ENCODE measurements around the gene AHI1.

Gene AHI1

GRCh38 chr6:135358985-135359384, 138.6 kb downstream of the AHI1 start:
- no peak overlapping the region for H3K27ac ChIP-seq (ENCODE audit: low read length)

GRCh38 chr6:135358251-135358821, 139.2 kb downstream of the AHI1 start:
- Histone ChIP-seq H3K27ac (ENCODE audit: low read length) (no peak overlapping the region), H3K36me3 (replicated peaks; ENCODE audit: insufficient read depth, low read length) (no peaks in the 10 kb centered on the region), H3K9ac (ENCODE audit: low read length) (no peak overlapping the region), H4K20me1 (ENCODE audit: insufficient read depth, low read length) (no peaks in the 10 kb centered on the region), H3K9me3 (replicated peaks; ENCODE audit: insufficient read depth, low read length) (no peaks in the 10 kb centered on the region), H3K4me1 (ENCODE audit: low read length) (no peaks in the 10 kb centered on the region), H2AFZ (ENCODE audit: low read length) (no peak overlapping the region), H3K9me2 (replicated peaks; ENCODE audit: insufficient read depth, low read length) (no peaks in the 10 kb centered on the region), H3K79me2 (ENCODE audit: low read length) (no peaks in the 10 kb centered on the region), H3F3A (ENCODE audit: insufficient read depth, low read length) (no peaks in the 10 kb centered on the region), H3K4me2 (ENCODE audit: low read depth, low read length) (no peak overlapping the region), H3K4me3 (ENCODE audit: low read length) (no peak overlapping the region), H3K27me3 (replicated peaks; ENCODE audit: insufficient read depth, low read length) (no peaks in the 10 kb centered on the region)
- DNase-seq, result no peak
- TF ChIP-seq, protein P1, sequence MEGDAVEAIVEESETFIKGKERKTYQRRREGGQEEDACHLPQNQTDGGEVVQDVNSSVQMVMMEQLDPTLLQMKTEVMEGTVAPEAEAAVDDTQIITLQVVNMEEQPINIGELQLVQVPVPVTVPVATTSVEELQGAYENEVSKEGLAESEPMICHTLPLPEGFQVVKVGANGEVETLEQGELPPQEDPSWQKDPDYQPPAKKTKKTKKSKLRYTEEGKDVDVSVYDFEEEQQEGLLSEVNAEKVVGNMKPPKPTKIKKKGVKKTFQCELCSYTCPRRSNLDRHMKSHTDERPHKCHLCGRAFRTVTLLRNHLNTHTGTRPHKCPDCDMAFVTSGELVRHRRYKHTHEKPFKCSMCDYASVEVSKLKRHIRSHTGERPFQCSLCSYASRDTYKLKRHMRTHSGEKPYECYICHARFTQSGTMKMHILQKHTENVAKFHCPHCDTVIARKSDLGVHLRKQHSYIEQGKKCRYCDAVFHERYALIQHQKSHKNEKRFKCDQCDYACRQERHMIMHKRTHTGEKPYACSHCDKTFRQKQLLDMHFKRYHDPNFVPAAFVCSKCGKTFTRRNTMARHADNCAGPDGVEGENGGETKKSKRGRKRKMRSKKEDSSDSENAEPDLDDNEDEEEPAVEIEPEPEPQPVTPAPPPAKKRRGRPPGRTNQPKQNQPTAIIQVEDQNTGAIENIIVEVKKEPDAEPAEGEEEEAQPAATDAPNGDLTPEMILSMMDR (IDR thresholded peaks at IDR 0.05; ENCODE audit: low read length), result no peak
- TF ChIP-seq EZH2 (optimal IDR thresholded peaks at IDR 0.05; ENCODE audit: low read depth, low read length) (no peak), EZH2phosphoT487 (IDR thresholded peaks at IDR 0.05; ENCODE audit: low read length) (no peak)

More at GRCh38 chr6:135358985-135359384, 138.6 kb downstream of the AHI1 start:
- H3K79me2 ChIP-seq (ENCODE audit: low read length), result no peaks in the 10 kb centered on the region
- H3K4me1 ChIP-seq (ENCODE audit: low read length), result no peaks in the 10 kb centered on the region
- H3K9ac ChIP-seq (ENCODE audit: low read length), result no peak overlapping the region
- H3K9me2 ChIP-seq (replicated peaks; ENCODE audit: insufficient read depth, low read length), result no peaks in the 10 kb centered on the region
- no peaks in the 10 kb centered on the region for H3F3A ChIP-seq (ENCODE audit: insufficient read depth, low read length)
- H3K36me3 ChIP-seq (replicated peaks; ENCODE audit: insufficient read depth, low read length), result no peaks in the 10 kb centered on the region
- no peaks in the 10 kb centered on the region for H4K20me1 ChIP-seq (ENCODE audit: insufficient read depth, low read length)
- H3K27me3 ChIP-seq (replicated peaks; ENCODE audit: insufficient read depth, low read length), result no peaks in the 10 kb centered on the region
- H2AFZ ChIP-seq (ENCODE audit: low read length), result no peak overlapping the region
- TF ChIP-seq EZH2phosphoT487 (IDR thresholded peaks at IDR 0.05; ENCODE audit: low read length) (no peak), EZH2 (optimal IDR thresholded peaks at IDR 0.05; ENCODE audit: low read depth, low read length) (no peak)
- TF ChIP-seq, protein P1 (IDR thresholded peaks at IDR 0.05; ENCODE audit: low read length), result no peak
- no peak overlapping the region for H3K4me3 ChIP-seq (ENCODE audit: low read length)
- H3K9me3 ChIP-seq (replicated peaks; ENCODE audit: insufficient read depth, low read length), result no peaks in the 10 kb centered on the region
- no peak for DNase-seq
- no peak overlapping the region for H3K4me2 ChIP-seq (ENCODE audit: low read depth, low read length)

GRCh38 chr6:135354407-135354806, 143.1 kb downstream of the AHI1 start:
- no peaks in the 10 kb centered on the region for H4K20me1 ChIP-seq (ENCODE audit: insufficient read depth, low read length)
- H3K4me2 ChIP-seq (ENCODE audit: low read depth, low read length), result no peak overlapping the region
- H3K27me3 ChIP-seq (replicated peaks; ENCODE audit: insufficient read depth, low read length), result no peaks in the 10 kb centered on the region
- H3K36me3 ChIP-seq (replicated peaks; ENCODE audit: insufficient read depth, low read length), result no peaks in the 10 kb centered on the region
- no peak overlapping the region for H2AFZ ChIP-seq (ENCODE audit: low read length)
- H3K9me3 ChIP-seq (replicated peaks; ENCODE audit: insufficient read depth, low read length), result no peaks in the 10 kb centered on the region
- no peak overlapping the region for H3K27ac ChIP-seq (ENCODE audit: low read length)
- no peak for DNase-seq
- TF ChIP-seq EZH2 (optimal IDR thresholded peaks at IDR 0.05; ENCODE audit: low read depth, low read length), result no peak
- TF ChIP-seq, protein P1 (IDR thresholded peaks at IDR 0.05; ENCODE audit: low read length), result no peak
- TF ChIP-seq EZH2phosphoT487 (IDR thresholded peaks at IDR 0.05; ENCODE audit: low read length), result no peak
- H3K79me2 ChIP-seq (ENCODE audit: low read length), result no peaks in the 10 kb centered on the region
- no peak overlapping the region for H3K4me3 ChIP-seq (ENCODE audit: low read length)
- no peaks in the 10 kb centered on the region for H3K4me1 ChIP-seq (ENCODE audit: low read length)
- no peaks in the 10 kb centered on the region for H3K9me2 ChIP-seq (replicated peaks; ENCODE audit: insufficient read depth, low read length)
- H3F3A ChIP-seq (ENCODE audit: insufficient read depth, low read length), result no peaks in the 10 kb centered on the region
- H3K9ac ChIP-seq (ENCODE audit: low read length), result no peak overlapping the region
